GM23338 (cell line): ENCODE results near the gene GCHFR. TPM values are rescaled to one million over a fixed set of nuclear protein-coding genes. Genes with fewer than 3 reads are reported as not detected.

Experiments
- ATAC-seq: fragments of 200-7000 bp; cut with Tn5 transposase; 3 replicates; pipeline ENCODE4 v1.9.1; 2020
- DNase-seq: peaks from one replicate; pipeline ENCODE4 v3.0.0-alpha.2; 2015; ENCODE audit warnings: low spot score
- H2AFZ ChIP-seq: fragments of 200-600 bp; sonication (generic); 2 replicates; pipeline ENCODE4 v1.8.0; 2016; ENCODE audit warnings: antibody characterized with exemption, mild to moderate bottlenecking, moderate library complexity
- H3F3A ChIP-seq: fragments of 200-600 bp; sonication (generic); replicated peaks from 2 replicates; pipeline ENCODE4 v1.8.0; 2017; ENCODE audit warnings: antibody characterized with exemption, mixed run types, low read depth
- H3K27ac ChIP-seq: fragments of 200-600 bp; sonication (generic); 2 replicates; pipeline ENCODE4 v1.6.1; 2016; ENCODE audit warnings: low read depth
- H3K27me3 ChIP-seq: fragments of 200-600 bp; sonication (generic); 2 replicates; pipeline ENCODE4 v1.8.0; 2016; ENCODE audit warnings: mild to moderate bottlenecking, mixed run types, moderate library complexity; ENCODE audit not compliant: insufficient read depth
- H3K36me3 ChIP-seq: fragments of 200-600 bp; sonication (generic); 2 replicates; pipeline ENCODE4 v1.8.0; 2016; ENCODE audit warnings: mild to moderate bottlenecking; ENCODE audit not compliant: insufficient read depth
- H3K4me1 ChIP-seq: fragments of 200-600 bp; sonication (generic); 2 replicates; pipeline ENCODE4 v1.8.0; 2016; ENCODE audit warnings: mild to moderate bottlenecking, moderate library complexity; ENCODE audit not compliant: insufficient read depth
- H3K4me2 ChIP-seq: fragments of 200-600 bp; sonication (generic); 2 replicates; pipeline ENCODE4 v1.7.1; 2017; ENCODE audit warnings: mixed run types
- H3K4me3 ChIP-seq: fragments of 200-600 bp; sonication (generic); 2 replicates; pipeline ENCODE4 v1.6.1; 2016; ENCODE audit warnings: mixed run types
- H3K79me2 ChIP-seq: fragments of 200-600 bp; sonication (generic); replicated peaks from 2 replicates; pipeline ENCODE4 v1.8.0; 2017; ENCODE audit warnings: mild to moderate bottlenecking; ENCODE audit not compliant: insufficient read depth
- H3K9me2 ChIP-seq: fragments of 200-600 bp; sonication (generic); 2 replicates; pipeline ENCODE4 v1.8.0; 2017; ENCODE audit not compliant: insufficient read depth
- H4K20me1 ChIP-seq: fragments of 200-600 bp; sonication (generic); replicated peaks from 2 replicates; pipeline ENCODE4 v1.8.0; 2017; ENCODE audit warnings: mild to moderate bottlenecking; ENCODE audit not compliant: insufficient read depth
- H3K27ac Mint-ChIP-seq: 2 replicates; pipeline ENCODE4 v1.8.0; 2020; ENCODE audit warnings: inconsistent platforms, mild to moderate bottlenecking, moderate library complexity, mixed read lengths
- H3K27me3 Mint-ChIP-seq: 3 replicates; pipeline ENCODE4 v1.8.0; 2022; ENCODE audit warnings: low read depth, mild to moderate bottlenecking, moderate library complexity, mixed read lengths, inconsistent platforms; ENCODE audit not compliant: insufficient read depth, poor library complexity
- H3K36me3 Mint-ChIP-seq: 3 replicates; pipeline ENCODE4 v1.8.0; 2021; ENCODE audit warnings: low read depth, mild to moderate bottlenecking, inconsistent platforms, moderate library complexity, mixed read lengths
- H3K4me1 Mint-ChIP-seq: 3 replicates; pipeline ENCODE4 v1.8.0; 2020; ENCODE audit warnings: mild to moderate bottlenecking, inconsistent platforms, mixed read lengths
- H3K4me3 Mint-ChIP-seq: 3 replicates; pipeline ENCODE4 v1.8.0; 2021; ENCODE audit warnings: moderate library complexity, mild to moderate bottlenecking, inconsistent platforms, mixed read lengths
- H3K9me3 Mint-ChIP-seq: 3 replicates; pipeline ENCODE4 v1.8.0; 2020; ENCODE audit warnings: moderate library complexity, mild to moderate bottlenecking, inconsistent platforms, mixed read lengths
- CREB1 ChIP-seq: fragments of 250-450 bp; sonication (Bioruptor Pico); IDR thresholded peaks from 2 replicates; pipeline ENCODE4 v1.5.0; 2020; ENCODE audit warnings: low read depth, mild to moderate bottlenecking, moderate library complexity
- EZH2 ChIP-seq: fragments of 200-600 bp; sonication (generic); IDR thresholded peaks from one replicate; pipeline ENCODE4 v1.8.0; 2017; ENCODE audit warnings: antibody characterized with exemption, mild to moderate bottlenecking, low read depth; ENCODE audit not compliant: unreplicated experiment
- EZH2phosphoT487 ChIP-seq: fragments of 200-600 bp; sonication (generic); IDR thresholded peaks from one replicate; pipeline ENCODE4 v1.8.1; 2018; ENCODE audit warnings: antibody characterized with exemption; ENCODE audit not compliant: unreplicated experiment
- JUNB ChIP-seq: IDR thresholded peaks from one replicate; pipeline ENCODE4 v1.6.1; 2016; ENCODE audit warnings: antibody characterized with exemption; ENCODE audit not compliant: unreplicated experiment
- NANOG ChIP-seq: IDR thresholded peaks from 2 replicates; pipeline ENCODE4 v1.6.1; 2016; ENCODE audit warnings: antibody characterized with exemption, borderline replicate concordance
- POLR2AphosphoS5 ChIP-seq: IDR thresholded peaks from 2 replicates; pipeline ENCODE4 v1.6.1; 2016; ENCODE audit warnings: antibody characterized with exemption, low read depth
- REST ChIP-seq: IDR thresholded peaks from one replicate; pipeline ENCODE4 v1.6.1; 2018; ENCODE audit warnings: antibody characterized with exemption; ENCODE audit not compliant: unreplicated experiment
- STAT1 ChIP-seq: IDR thresholded peaks from one replicate; pipeline ENCODE4 v1.6.1; 2016; ENCODE audit warnings: antibody characterized with exemption; ENCODE audit not compliant: unreplicated experiment
- ZNF114 ChIP-seq: fragments of 250-450 bp; sonication (Bioruptor Pico); IDR thresholded peaks from 2 replicates; pipeline ENCODE4 v1.5.0; 2020; ENCODE audit warnings: mild to moderate bottlenecking, moderate library complexity
- ZNF331 ChIP-seq: fragments of 250-450 bp; sonication (Bioruptor Pico); IDR thresholded peaks from 2 replicates; pipeline ENCODE4 v1.5.0; 2020; ENCODE audit warnings: low read depth, mild to moderate bottlenecking, moderate library complexity
- polyA plus RNA-seq: library from polyadenylated mRNA; unstranded; fragments of >200 nt; fragmentation: Nextera tagmentation; extraction: Ambion mirVana; gene quantifications from 2 replicates; pipeline ENCODE4 v1.2.1, GENCODE V29; 2016
- total RNA-seq: library from RNA; depleted of rRNA; stranded (reverse); fragments of >200 nt; shearing (Covaris generic); gene quantifications from 2 replicates; pipeline ENCODE4 v1.2.3, GENCODE V29; 2014
- TF ChIP-seq, protein P1 (sequence below): IDR thresholded peaks from 2 replicates; pipeline ENCODE4 v1.6.1; 2016; ENCODE audit warnings: antibody characterized with exemption
- TF ChIP-seq, protein P2 (sequence below): fragments of 250-450 bp; sonication (Bioruptor Pico); IDR thresholded peaks from 2 replicates; pipeline ENCODE4 v1.5.0; 2020; ENCODE audit warnings: mild to moderate bottlenecking, moderate library complexity
- TF ChIP-seq, protein P3 (sequence below), 2 experiments: fragments of 200-600 bp in 1 of 2; sonication (generic) in 1 of 2; conservative IDR thresholded peaks; 2 replicates each; pipeline versions ENCODE4 v1.5.1 to v1.6.1; 2016 to 2017; ENCODE audit warnings: antibody characterized with exemption in 2 of 2, low read depth in 2 of 2, mild to moderate bottlenecking in 2 of 2, moderate library complexity in 1 of 2

Gene GCHFR
- total and polyA plus RNA-seq, 2 experiments from 2014 or later = 38.9 to 44.2 TPM

DNA sequence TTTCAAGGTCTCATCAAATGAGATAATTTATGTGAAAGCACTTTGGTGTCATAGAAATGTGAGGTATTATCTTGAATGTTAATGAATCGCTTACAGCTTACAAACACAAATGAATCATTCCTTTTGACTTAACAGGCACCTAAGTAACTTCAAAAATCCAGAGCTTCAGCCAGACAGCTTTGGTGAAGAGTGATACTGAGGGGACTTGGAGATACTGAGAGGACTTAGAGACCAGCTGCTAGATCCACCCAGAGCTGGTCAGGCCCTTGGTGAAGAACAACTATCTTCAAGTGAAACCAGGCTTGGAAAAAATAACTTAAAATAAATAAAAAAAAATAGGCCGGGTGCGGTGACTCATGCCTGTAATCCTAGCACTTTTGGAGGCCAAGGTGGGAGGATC, 26.9 kb downstream of the GCHFR start:
- H3K27me3 Mint-ChIP-seq = peaks cover 15% of the 10 kb centered on the region
- peaks cover 12% of the 10 kb centered on the region; the same call in 2 of the 3 replicates for H3K36me3 Mint-ChIP-seq
- H3K4me1 Mint-ChIP-seq = peaks cover 52% of the 10 kb centered on the region
- peaks cover 9% of the 10 kb centered on the region; the same call in 1 of the 2 replicates for H3F3A ChIP-seq
- no peak overlapping the region for H3K27ac Mint-ChIP-seq
- ATAC-seq = no peak
- H3K9me3 Mint-ChIP-seq = no peaks in the 10 kb centered on the region
- no peaks in the 10 kb centered on the region for H3K9me2 ChIP-seq
- H3K27me3 ChIP-seq = no peaks in the 10 kb centered on the region
- no peak overlapping the region for H2AFZ ChIP-seq
- H4K20me1 ChIP-seq = 0 out of 2 replicates have a peak, but pooled peaks cover 3% of the 10 kb centered on the region
- TF ChIP-seq, protein P1, sequence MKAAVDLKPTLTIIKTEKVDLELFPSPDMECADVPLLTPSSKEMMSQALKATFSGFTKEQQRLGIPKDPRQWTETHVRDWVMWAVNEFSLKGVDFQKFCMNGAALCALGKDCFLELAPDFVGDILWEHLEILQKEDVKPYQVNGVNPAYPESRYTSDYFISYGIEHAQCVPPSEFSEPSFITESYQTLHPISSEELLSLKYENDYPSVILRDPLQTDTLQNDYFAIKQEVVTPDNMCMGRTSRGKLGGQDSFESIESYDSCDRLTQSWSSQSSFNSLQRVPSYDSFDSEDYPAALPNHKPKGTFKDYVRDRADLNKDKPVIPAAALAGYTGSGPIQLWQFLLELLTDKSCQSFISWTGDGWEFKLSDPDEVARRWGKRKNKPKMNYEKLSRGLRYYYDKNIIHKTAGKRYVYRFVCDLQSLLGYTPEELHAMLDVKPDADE = no peak
- TF ChIP-seq REST (no peak), EZH2 (no peak), ZNF331 (CRISPR knock-in tag) (no peak), NANOG (no peak), JUNB (no peak), POLR2AphosphoS5 (no peak), ZNF114 (no peak), STAT1 (no peak), CREB1 (CRISPR knock-in tag) (no peak), EZH2phosphoT487 (no peak)
- TF ChIP-seq, protein P2, sequence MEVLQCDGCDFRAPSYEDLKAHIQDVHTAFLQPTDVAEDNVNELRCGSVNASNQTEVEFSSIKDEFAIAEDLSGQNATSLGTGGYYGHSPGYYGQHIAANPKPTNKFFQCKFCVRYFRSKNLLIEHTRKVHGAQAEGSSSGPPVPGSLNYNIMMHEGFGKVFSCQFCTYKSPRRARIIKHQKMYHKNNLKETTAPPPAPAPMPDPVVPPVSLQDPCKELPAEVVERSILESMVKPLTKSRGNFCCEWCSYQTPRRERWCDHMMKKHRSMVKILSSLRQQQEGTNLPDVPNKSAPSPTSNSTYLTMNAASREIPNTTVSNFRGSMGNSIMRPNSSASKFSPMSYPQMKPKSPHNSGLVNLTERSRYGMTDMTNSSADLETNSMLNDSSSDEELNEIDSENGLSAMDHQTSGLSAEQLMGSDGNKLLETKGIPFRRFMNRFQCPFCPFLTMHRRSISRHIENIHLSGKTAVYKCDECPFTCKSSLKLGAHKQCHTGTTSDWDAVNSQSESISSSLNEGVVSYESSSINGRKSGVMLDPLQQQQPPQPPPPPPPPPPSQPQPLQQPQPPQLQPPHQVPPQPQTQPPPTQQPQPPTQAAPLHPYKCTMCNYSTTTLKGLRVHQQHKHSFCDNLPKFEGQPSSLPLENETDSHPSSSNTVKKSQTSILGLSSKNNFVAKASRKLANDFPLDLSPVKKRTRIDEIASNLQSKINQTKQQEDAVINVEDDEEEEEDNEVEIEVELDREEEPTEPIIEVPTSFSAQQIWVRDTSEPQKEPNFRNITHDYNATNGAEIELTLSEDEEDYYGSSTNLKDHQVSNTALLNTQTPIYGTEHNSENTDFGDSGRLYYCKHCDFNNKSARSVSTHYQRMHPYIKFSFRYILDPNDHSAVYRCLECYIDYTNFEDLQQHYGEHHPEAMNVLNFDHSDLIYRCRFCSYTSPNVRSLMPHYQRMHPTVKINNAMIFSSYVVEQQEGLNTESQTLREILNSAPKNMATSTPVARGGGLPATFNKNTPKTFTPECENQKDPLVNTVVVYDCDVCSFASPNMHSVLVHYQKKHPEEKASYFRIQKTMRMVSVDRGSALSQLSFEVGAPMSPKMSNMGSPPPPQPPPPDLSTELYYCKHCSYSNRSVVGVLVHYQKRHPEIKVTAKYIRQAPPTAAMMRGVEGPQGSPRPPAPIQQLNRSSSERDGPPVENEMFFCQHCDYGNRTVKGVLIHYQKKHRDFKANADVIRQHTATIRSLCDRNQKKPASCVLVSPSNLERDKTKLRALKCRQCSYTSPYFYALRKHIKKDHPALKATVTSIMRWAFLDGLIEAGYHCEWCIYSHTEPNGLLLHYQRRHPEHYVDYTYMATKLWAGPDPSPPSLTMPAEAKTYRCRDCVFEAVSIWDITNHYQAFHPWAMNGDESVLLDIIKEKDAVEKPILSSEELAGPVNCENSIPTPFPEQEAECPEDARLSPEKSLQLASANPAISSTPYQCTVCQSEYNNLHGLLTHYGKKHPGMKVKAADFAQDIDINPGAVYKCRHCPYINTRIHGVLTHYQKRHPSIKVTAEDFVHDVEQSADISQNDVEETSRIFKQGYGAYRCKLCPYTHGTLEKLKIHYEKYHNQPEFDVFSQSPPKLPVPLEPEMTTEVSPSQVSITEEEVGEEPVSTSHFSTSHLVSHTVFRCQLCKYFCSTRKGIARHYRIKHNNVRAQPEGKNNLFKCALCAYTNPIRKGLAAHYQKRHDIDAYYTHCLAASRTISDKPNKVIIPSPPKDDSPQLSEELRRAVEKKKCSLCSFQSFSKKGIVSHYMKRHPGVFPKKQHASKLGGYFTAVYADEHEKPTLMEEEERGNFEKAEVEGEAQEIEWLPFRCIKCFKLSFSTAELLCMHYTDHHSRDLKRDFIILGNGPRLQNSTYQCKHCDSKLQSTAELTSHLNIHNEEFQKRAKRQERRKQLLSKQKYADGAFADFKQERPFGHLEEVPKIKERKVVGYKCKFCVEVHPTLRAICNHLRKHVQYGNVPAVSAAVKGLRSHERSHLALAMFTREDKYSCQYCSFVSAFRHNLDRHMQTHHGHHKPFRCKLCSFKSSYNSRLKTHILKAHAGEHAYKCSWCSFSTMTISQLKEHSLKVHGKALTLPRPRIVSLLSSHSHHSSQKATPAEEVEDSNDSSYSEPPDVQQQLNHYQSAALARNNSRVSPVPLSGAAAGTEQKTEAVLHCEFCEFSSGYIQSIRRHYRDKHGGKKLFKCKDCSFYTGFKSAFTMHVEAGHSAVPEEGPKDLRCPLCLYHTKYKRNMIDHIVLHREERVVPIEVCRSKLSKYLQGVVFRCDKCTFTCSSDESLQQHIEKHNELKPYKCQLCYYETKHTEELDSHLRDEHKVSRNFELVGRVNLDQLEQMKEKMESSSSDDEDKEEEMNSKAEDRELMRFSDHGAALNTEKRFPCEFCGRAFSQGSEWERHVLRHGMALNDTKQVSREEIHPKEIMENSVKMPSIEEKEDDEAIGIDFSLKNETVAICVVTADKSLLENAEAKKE (CRISPR knock-in tag) = no peak
- TF ChIP-seq, protein P3, sequence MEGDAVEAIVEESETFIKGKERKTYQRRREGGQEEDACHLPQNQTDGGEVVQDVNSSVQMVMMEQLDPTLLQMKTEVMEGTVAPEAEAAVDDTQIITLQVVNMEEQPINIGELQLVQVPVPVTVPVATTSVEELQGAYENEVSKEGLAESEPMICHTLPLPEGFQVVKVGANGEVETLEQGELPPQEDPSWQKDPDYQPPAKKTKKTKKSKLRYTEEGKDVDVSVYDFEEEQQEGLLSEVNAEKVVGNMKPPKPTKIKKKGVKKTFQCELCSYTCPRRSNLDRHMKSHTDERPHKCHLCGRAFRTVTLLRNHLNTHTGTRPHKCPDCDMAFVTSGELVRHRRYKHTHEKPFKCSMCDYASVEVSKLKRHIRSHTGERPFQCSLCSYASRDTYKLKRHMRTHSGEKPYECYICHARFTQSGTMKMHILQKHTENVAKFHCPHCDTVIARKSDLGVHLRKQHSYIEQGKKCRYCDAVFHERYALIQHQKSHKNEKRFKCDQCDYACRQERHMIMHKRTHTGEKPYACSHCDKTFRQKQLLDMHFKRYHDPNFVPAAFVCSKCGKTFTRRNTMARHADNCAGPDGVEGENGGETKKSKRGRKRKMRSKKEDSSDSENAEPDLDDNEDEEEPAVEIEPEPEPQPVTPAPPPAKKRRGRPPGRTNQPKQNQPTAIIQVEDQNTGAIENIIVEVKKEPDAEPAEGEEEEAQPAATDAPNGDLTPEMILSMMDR (conservative IDR thresholded peaks at IDR 0.05; ENCODE audit: low read depth in 2 of 2) = no peak
- no peak overlapping the region for H3K4me3 Mint-ChIP-seq
- H3K4me3 ChIP-seq = no peak overlapping the region
- H3K4me1 ChIP-seq = peaks cover 52% of the 10 kb centered on the region
- peak overlapping the region; percentile 60; the same call in 1 of the 2 replicates for H3K27ac ChIP-seq
- no peak for DNase-seq
- H3K36me3 ChIP-seq = no peaks in the 10 kb centered on the region
- H3K79me2 ChIP-seq = peaks cover 35% of the 10 kb centered on the region
- no peak overlapping the region for H3K4me2 ChIP-seq
